HUES48 (cell line): Measurements from ENCODE around the gene NME7.
"Not testable (repeated sequence)": the region's sequence is repeated elsewhere in the genome, so short reads cannot be mapped to it uniquely, and the experiment has no call there.

ENCODE experiments used
- H3K27ac ChIP-seq: one replicate; pipeline ENCODE4 v1.7.0; 2013; ENCODE audit warnings: low read depth, low read length, inconsistent platforms
- H3K27me3 ChIP-seq: 2 replicates; pipeline ENCODE4 v1.6.1; 2013; ENCODE audit warnings: mild to moderate bottlenecking, low read length; ENCODE audit not compliant: control insufficient read depth, insufficient read depth
- H3K36me3 ChIP-seq: 2 replicates; pipeline ENCODE4 v1.6.1; 2013; ENCODE audit warnings: low read length; ENCODE audit not compliant: control insufficient read depth, insufficient read depth
- H3K4me1 ChIP-seq: 2 replicates; pipeline ENCODE4 v1.6.1; 2013; ENCODE audit warnings: mild to moderate bottlenecking, low read length; ENCODE audit not compliant: control insufficient read depth, insufficient read depth
- H3K4me3 ChIP-seq: 2 replicates; pipeline ENCODE4 v1.5.1; 2013; ENCODE audit warnings: mild to moderate bottlenecking, low read depth, low read length
- H3K9ac ChIP-seq: 2 replicates; pipeline ENCODE4 v1.6.1; 2013; ENCODE audit warnings: mild to moderate bottlenecking, low read depth, low read length, moderate library complexity
- H3K9me3 ChIP-seq: 2 replicates; pipeline ENCODE4 v1.6.1; 2013; ENCODE audit warnings: low read length; ENCODE audit not compliant: control insufficient read depth, insufficient read depth

NME7 gene

DNA sequence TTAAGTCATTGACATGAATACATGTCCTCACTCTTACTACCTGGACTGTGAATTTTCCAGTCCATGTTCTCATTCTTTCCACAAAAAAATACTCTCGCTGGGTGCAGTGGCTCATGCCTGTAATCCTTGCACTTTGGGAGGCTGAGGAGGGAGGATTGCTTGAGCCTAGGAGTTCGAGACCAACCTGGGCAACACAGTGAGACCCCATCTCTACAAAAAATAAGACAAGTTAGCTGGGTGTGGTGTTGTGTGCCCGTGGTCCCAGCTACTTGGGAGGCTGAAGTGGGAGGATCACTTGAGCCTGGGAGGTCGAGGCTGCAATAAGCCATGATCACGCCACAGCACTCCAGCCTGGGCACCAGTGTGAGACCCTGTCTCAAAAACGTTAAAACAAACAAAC is 242.0 kb downstream of the NME7 start:
- H3K27me3 ChIP-seq, H3K4me1 ChIP-seq, H3K4me3 ChIP-seq, H3K9me3 ChIP-seq, H3K9ac ChIP-seq, H3K27ac ChIP-seq: not testable (repeated sequence)
- H3K36me3 ChIP-seq = peaks cover 71% of the 10 kb centered on the region

DNA sequence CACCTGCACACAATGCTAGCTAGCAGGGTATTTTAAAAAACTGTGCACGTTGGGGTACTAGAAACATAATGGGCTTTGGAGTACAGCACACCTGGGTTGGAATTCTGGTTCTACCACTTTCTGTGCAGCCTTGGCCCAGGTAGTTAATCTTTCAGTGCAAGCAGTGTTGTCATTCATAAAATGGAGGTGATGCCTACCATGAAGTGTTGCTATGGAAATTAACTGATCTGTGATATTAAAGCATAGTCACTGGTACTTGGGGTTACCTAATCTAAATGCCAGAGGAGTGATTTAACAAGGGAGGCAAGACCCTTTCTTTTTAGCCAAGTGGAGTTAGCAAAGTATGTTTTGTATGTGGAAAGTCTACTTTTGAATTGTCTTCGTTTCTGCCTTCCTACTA is 243.1 kb downstream of the NME7 start:
- H3K9ac ChIP-seq = no peak overlapping the region
- peaks cover 6% of the 10 kb centered on the region; the same call in 1 of the 2 replicates for H3K4me1 ChIP-seq
- no peak overlapping the region for H3K27ac ChIP-seq
- H3K36me3 ChIP-seq = peaks cover 64% of the 10 kb centered on the region
- no peak overlapping the region for H3K4me3 ChIP-seq
- H3K9me3 ChIP-seq = no peaks in the 10 kb centered on the region
- no peaks in the 10 kb centered on the region for H3K27me3 ChIP-seq

DNA sequence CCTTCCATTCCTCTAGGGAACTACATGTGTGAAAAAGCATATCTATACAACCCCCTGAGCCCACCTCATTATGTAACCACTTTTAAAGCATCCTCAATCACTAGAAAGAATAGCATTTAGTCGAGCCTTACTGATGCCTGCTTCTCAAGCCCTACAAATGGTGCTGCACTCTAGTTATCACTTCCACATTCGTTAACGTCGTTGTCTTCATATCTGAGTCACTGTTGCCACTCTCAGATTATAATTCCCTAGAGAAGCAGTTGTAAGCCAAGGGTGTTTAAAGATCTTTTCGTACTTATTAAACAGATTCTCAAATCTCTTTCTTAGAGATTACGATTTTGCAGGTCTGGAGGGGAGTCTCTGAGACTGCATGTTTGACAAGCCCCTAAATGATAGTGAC is 244.6 kb downstream of the NME7 start:
- Histone ChIP-seq H3K9ac (no peak overlapping the region), H3K36me3 (peaks cover 61% of the 10 kb centered on the region), H3K4me3 (no peak overlapping the region), H3K4me1 (peaks cover 6% of the 10 kb centered on the region; the same call in 1 of the 2 replicates), H3K27me3 (no peaks in the 10 kb centered on the region), H3K27ac (no peak overlapping the region), H3K9me3 (no peaks in the 10 kb centered on the region)

DNA sequence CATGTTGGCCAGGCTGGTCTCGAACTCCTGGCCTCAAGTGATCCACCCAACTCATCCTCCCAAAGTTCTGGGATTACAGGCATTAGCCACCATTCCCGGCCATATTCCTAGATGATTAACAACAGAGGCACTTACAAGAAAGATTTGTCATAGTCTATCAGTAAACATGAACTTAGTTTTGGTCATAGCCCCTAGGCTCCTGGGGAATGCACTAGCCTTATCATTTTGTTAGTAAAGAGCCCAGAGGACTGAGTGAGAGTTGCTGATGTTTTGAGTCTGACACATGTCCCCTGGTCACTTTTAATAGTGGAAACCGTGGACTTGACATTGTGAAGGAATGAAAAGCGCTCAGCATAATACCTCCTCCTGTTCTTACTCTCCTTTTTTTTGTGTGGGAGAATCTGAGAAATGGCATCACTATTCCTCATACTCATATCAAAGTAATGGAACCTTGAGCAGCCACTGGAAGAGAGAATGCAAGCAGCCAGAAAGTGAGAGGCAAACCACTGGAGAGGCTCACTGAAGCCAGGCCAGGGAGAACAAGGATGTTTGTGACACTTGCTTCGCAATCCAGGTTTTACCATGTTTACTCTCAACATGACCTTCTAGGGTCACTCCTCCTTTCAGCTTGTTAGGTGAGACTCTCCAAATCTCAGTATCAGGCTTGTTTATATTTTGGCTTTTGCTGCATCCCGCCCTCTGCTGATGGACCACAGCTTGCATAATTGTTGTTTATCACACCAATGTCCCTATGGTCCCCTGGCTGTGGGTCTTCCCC is 246.3 kb downstream of the NME7 start:
- Histone ChIP-seq H3K27ac (no peak overlapping the region), H3K36me3 (peaks cover 57% of the 10 kb centered on the region)

DNA sequence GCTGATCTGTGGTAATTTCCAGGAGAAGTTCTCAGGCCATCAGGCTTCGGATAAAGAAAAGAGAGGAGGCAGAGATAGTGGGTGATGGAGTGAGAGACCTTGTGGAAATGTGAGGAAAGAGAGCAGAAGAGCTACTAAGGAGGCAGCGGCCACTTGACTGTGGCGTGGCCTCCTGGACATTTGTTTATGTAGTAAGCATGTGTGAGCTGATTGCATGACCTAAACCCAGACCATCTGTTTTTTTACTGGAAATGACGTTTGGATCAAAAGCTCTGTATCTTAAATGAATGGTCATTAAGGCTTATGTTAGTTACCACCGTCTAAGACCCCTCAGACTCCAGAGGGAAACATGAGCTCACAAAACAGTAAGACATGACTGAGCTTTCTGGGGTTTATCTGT is 247.5 kb downstream of the NME7 start:
- Histone ChIP-seq H3K27ac (no peak overlapping the region), H3K4me3 (no peak overlapping the region), H3K27me3 (no peaks in the 10 kb centered on the region), H3K9ac (no peak overlapping the region), H3K9me3 (no peaks in the 10 kb centered on the region), H3K4me1 (peaks cover 12% of the 10 kb centered on the region), H3K36me3 (peaks cover 52% of the 10 kb centered on the region)

More for the DNA sequence above, 246.3 kb downstream of the NME7 start:
- Histone ChIP-seq H3K4me3 (no peak overlapping the region), H3K27me3 (no peaks in the 10 kb centered on the region), H3K9me3 (no peaks in the 10 kb centered on the region), H3K4me1 (peaks cover 6% of the 10 kb centered on the region; the same call in 1 of the 2 replicates), H3K9ac (no peak overlapping the region)

DNA sequence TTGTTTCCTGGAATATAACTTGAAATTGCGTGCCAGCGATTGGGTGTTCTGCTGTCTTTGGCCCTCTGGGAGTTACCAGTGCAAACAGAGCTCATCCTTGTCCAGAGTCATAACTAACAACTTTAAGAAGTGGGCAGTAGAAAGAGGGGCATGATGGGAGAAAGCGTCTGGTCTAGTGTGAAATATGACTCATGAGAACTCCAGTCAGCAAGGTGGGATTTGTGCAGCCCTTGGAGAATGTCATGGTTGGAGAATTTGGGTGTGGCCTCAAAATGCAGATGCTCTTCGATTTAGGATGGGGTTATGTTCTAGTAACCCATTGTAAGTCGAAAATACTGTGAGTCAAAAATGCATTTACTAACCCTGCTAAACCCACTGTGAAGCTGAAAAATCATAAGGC is 248.2 kb downstream of the NME7 start:
- peaks cover 12% of the 10 kb centered on the region for H3K4me1 ChIP-seq
- no peaks in the 10 kb centered on the region for H3K27me3 ChIP-seq
- H3K36me3 ChIP-seq = peaks cover 48% of the 10 kb centered on the region
- H3K9ac ChIP-seq = no peak overlapping the region
- no peak overlapping the region for H3K27ac ChIP-seq
- no peak overlapping the region for H3K4me3 ChIP-seq
- no peaks in the 10 kb centered on the region for H3K9me3 ChIP-seq

DNA sequence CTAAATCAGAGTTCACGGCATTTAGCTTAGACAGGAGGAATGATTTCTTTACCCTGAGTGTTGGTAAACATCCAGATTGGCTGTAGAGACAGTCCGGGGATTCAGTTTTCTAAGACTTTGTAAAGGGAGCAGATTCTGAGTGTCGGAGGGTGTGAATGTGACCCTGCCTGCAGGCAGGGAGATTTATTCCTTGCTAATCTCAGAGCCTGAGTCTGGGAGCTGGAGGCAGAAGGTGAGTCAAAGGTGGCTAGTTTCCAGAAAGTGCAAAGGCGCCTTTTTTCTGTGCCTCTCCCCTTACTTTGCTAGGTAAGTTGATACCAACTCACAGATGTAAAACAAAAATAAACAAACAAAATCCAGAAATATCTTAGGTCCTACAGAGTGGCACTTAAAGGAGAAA is 249.4 kb downstream of the NME7 start:
- Histone ChIP-seq H3K27ac (no peak overlapping the region), H3K4me1 (peaks cover 16% of the 10 kb centered on the region), H3K4me3 (no peak overlapping the region), H3K27me3 (no peaks in the 10 kb centered on the region), H3K9me3 (no peaks in the 10 kb centered on the region), H3K36me3 (peaks cover 53% of the 10 kb centered on the region), H3K9ac (no peak overlapping the region)

DNA sequence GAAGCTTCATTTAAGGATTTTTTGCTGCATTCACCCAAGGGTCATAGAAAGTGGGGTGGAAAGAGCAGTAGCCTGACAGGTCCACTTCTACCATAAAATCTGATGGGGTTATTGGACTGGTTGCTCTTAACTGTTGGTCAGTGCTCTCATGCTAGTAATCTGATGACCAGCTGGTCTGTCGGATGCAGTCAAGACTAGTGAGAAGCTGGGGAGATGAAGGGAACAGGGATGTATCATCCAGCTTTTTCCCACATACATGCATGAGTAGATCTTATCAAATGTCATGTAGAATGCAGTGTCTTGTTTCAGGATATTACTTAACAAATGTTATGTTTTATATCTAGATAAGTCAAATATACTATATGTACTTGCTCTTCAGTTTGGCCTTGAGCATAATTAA is 250.0 kb downstream of the NME7 start:
- Histone ChIP-seq H3K27me3 (no peaks in the 10 kb centered on the region), H3K27ac (no peak overlapping the region), H3K36me3 (peaks cover 57% of the 10 kb centered on the region), H3K4me1 (peaks cover 18% of the 10 kb centered on the region), H3K9ac (no peak overlapping the region), H3K9me3 (no peaks in the 10 kb centered on the region), H3K4me3 (no peak overlapping the region)

DNA sequence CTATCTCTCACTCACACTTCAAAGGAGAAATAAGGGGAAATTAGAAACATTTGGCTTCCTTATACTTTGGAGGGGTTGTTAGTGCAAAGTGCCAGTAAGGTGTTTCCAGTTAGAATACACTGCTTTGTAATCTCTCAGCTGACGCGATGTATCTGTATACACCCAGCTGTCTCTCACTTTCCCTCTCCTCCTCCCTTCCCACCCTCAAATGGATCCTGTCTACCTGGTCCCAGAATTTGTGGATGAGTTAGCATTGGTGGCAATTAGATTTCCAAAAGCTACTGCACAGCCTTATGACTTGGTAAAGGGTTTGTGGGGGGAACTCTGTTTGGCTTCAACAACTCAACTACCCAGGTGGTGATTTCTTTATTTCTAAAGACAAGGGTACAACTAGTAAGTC is 250.6 kb downstream of the NME7 start:
- Histone ChIP-seq H3K27ac (no peak overlapping the region), H3K4me1 (peaks cover 15% of the 10 kb centered on the region), H3K9me3 (no peaks in the 10 kb centered on the region), H3K9ac (no peak overlapping the region), H3K27me3 (no peaks in the 10 kb centered on the region), H3K36me3 (peaks cover 58% of the 10 kb centered on the region), H3K4me3 (no peak overlapping the region)

DNA sequence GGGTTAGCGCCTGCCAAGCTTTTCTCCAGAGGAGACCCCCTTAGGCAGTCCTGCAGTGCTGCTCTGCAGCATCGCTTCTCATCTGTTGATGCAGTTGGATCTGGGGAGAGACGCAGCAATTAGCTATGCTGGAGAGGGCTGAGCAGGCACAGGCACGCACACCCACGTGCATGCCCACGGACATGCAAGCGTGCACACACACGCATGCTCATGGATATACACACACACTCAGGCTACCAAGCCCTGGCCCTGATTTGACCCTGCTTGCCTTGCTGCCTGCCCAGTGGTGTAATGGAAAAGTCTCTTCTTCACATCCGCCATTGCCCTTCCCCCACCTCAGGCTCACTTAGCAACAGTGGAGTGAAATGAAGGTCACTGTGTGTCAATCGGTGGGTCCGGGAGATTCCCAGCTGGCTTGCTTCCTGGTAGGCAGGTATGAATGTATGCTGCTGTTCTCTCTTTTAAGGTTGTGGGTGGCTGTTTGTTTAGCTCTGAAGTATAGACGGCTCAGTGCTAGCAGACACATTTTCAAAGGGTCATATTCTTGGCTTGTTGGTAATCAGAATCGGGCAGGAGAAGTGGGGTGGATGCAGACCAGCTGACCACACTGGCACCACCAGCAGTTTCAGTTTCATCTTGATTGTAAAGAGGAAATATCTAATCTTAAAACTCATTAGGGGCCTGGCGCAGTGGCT is 251.6 kb downstream of the NME7 start:
- Histone ChIP-seq H3K27me3 (no peaks in the 10 kb centered on the region), H3K27ac (no peak overlapping the region), H3K9ac (no peak overlapping the region), H3K4me3 (no peak overlapping the region), H3K36me3 (peaks cover 62% of the 10 kb centered on the region), H3K9me3 (no peaks in the 10 kb centered on the region), H3K4me1 (peaks cover 12% of the 10 kb centered on the region)

DNA sequence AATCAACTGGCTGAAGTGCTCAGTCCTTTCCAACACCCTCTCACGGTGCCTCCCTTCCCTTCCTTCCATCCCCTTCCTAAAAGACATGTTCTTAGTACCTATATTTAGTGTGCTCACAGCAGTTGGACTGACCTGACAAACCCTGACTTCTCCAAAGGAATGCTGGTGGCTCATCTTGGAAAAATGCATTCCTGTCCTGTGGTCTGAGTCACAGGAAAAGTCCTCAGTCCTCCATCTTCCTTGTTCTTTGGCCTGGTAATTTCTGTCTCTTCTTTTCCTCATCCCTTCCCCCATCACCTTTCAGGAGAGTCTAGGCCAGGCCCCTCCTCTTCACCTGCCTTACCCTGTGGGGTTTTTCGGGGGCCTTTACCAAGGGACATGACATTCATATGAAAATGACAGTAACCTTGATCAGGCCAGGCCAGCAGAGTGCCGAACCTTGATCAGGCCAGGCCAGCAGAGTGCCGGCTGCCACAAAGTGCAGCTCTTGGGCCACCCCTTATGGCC is 253.9 kb downstream of the NME7 start:
- H3K4me3 ChIP-seq = peak overlapping the region; percentile 30; the same call in 1 of the 2 replicates

More for the DNA sequence above, 253.9 kb downstream of the NME7 start:
- Histone ChIP-seq H3K9me3 (no peaks in the 10 kb centered on the region), H3K27ac (peak overlapping the region; percentile 78), H3K27me3 (no peaks in the 10 kb centered on the region), H3K4me1 (peaks cover 34% of the 10 kb centered on the region), H3K36me3 (peaks cover 57% of the 10 kb centered on the region), H3K9ac (no peak overlapping the region)
